ENCODE results near the gene NMNAT1.
"Not testable (repeated sequence)": the region's sequence is repeated elsewhere in the genome, so short reads cannot be mapped to it uniquely, and the experiment has no call there.

Gene NMNAT1

DNA sequence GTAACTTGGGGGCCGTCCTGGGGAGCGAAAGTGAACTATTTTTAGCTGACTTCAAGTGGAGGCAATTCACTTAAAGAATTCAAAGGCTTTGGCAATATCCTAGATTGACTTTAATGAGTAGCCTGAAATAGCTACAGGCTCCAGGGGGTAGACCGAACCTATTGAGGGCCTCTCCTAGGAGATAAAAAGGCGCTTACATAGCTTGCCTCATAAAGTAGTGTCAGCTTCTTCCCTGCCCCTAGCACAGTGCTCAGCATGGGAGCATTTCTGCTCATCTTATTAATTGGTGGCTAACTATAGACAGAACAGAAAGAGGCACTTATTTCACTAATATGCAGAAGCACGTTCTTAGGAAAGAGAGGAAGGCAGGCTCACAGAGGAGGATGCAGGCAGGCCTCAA is 20.9 kb upstream of the NMNAT1 start:
- no peak for DNase-seq

DNA sequence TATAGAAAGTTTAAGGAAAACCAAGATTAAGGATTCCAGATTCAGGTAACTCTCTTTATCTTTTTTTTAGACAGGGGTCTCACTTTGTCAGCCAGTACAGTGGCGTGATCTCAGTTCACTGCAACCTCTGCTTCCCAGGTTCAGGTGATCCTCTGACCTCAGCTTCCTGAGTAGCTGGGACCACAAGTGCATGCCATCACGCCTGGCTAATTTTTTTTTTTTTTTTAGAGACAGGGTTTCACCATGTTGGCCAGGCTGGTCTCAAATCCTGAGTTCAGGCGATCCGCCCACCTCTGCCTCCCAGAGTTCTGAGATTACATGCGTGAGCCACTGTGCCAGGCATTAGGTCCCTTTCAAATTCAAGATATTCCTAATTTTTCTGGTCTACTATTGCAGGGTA is 16.0 kb upstream of the NMNAT1 start:
- DNase-seq, result no peak

DNA sequence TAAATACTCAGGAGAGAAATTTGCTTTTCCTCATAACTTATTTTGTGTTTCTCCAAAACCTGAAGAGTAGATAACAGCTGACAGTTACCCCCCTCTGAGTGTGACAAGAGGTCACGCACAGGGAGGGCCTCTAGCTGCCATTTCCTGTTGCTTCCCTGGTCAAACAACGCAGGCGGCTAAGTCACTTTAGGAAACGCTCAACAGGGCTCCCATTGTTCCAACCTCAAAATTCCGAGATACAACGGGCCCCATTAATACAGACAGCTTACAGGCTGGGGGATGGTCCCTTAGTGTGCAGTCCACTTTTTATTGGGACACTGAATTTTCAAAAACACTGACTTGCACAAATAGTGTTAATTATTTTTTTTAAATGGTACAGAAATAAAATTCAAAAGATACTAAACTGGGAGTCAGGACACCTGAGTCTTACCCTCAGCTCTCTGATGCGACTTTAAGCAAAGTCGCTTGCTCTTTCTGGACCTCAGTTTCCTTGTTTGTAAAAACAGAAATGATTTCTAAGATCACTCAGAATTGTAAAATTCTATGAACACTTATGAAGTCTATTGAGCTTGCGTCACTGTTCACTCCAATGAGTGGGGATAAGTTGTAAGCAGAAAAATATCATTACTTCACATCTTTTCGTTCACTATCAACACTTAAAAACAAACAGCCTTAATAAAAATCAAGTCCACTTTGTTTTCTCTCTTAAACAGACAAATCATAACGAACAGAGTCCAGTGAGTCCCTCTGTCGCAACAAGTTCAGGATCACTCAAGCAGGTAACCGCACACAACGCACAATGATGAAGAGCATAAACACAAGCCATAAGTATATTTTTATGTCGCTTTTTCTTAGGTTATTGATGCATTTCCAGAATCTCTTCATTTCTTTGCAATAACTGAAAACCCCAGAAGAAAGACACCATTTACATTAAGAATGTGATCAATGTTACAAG is 13.6 kb upstream of the NMNAT1 start:
- DNase-seq, result no peak

DNA sequence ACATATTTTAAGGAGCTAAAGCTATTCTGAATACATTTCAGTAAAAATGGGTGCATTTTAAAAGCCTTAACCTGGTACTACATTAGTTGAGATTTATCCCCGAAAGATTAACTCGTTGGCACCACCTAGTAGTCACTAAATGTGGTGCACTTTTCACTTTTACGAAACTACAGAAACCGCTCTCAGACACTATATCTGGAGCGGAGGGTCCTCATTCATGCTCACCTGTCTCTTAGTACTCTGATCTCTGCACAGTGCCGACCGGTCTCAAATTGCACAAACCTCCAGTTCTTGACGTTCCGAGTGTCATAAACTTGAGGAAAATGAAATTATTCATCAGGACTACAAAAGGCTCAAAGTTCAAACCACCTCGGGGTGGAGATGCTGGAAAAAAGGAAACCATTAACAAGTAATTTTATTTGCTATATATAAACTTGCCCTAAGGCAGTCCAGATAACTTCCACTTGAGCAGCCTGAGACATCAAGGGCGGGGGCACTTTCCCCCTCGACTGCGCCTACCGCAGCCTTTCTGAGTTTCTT is 806 bp upstream of the NMNAT1 start:
- DNase-seq, result peak; percentile 17

DNA sequence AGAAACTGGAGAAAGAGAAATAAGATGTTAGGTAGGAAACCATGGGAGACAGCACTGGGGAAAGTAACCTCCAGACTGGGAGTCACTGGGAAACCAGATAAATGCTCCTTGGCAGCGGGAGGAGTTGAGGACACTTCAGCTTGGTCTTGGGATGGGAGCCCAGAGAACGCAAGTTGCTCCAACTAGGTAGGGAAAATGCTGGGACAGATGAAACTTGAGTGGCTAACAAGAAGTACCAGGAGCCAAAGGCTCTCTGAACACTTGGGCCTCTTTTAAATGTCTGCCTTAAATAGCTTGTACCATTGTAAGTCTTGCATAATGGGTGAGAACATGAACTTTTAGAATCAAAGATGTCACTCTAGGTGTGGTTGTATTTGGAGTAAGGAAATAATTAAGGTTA is 3.0 kb downstream of the NMNAT1 start:
- no peak for DNase-seq

DNA sequence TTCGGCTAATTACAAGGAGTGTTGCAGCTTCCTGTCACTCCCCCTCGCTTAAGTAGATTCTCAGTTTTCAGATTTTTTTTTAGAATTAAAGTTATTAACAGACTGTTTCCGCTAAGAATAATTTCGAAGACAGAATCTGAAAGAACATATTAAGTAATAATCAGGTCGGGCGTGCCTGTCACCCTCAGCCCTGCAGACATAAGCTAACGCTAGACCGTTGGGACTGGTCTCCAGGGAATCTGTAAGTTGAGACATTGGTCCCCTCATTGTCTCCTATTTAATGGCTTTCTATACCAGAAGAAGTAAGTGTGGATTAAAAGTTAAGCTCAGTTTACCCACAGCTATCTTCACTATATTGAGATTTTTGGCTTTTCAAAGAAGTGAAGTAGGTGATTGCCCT is 14.5 kb downstream of the NMNAT1 start:
- no peak for DNase-seq

DNA sequence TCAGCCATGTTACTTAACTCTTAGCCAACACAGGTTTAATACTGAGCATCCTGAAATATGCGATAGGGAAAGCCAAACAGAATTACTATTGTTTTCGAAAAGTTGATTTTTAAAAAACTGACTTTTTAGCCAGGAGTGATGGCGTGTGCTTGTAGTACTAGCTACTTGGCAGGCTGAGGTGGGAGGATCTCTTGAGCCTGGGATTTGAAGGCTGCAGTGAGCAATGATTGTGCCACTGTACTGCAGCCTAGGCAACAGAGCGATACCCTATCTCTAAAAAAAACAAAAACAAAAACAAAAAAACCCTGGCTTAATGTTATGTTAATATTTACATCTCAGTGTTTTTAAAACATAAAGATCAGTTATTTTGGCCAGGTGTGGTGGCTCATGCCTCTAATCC is 16.7 kb downstream of the NMNAT1 start:
- no peak for DNase-seq

DNA sequence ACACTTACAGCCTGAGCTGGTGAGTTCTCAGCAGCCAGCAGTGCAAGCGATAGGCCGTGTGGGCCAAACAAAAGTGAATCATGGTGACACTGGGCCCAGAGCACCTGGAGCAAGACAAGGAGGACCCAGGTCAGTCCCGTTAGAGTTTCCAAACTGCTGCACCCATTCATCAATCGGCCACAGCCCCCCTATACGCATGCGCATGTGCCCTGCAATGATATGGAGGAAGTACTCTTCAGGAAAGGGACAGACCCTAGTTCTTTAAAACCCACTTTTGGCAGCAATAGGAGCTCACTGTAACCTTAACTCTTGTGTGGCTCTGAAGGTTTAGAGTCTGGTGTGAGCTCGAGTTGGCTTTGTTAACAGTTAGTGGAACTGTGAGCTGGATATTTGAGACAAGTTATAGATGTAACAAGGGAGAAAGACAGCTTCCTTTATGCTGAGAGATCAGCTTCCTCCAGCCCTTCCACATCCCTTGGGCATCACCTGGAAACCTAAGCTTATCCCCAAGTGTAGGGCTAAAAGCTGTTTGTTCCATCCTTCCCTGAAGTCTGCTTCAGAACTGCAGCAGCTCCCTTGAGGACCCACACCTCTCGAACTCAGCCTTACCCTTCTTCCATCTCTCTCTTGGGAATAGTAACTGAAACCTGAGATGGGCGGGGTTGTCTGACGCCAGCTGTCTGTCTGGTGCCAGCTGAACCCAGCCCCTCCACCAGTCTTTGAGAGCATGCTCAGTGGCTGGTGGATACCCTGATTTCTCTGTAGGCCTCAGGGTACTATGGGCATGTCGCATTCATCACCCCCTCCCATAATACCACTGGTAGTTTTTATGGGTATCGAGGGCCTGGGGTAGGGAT is 17.7 kb downstream of the NMNAT1 start:
- peak; percentile 22 for DNase-seq

DNA sequence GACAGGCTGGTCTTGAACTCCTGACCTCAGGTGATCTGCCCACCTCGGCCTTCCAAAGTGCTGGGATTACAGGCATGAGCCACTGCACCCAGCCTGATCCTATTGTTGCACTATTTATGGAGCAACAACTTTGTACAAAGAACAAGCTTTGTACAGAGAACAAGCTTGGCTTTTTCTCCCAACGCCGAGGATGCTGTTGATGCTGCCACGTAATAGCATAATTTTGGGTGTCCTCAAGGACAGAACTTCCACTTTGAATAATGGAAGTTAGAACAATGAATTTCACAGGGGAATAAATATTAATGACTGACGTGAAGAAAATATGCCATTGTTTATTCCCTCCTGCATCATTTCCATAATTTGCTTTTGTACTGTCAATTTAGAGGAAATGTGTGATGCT is 41.0 kb downstream of the NMNAT1 start:
- no peak for DNase-seq

DNA sequence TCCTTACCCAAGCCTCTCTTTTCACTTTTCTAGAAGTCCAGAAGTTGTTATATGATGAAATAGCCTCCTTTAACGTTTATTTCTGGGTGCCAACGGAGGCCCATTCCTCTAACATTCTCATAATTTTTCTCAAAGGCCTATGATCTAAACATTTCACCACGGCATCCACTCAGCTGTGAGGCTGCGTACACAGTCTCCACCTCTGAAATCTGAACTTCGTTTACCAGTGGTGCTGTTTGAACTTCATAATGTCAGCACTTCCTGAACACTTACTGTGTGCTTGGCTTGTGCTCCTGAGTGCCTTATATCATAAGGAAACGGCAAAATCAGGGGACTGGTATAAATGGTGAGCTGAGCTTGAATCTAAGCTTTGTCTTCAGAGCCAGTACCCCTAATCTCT is 41.7 kb downstream of the NMNAT1 start:
- no peak for DNase-seq

DNA sequence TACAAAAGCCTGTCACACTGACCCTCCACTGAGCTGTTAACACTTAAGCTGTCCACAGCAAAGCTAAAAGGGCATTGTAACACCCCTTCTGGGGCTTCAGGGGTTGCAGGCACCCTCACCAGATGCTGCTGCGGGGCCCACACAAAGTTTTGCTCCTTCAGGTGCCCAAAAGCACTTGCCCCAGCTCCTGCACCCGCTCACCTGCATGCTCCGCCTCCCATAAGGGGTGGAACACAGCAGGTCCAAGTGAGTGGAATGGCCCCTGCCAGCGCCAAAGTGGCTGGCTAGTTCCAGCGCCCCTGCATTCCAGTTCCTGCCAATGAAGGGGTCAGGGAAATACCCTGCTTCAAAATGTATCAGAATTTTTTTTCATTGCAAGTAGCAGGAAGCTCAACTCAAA is 46.5 kb downstream of the NMNAT1 start:
- no peak for DNase-seq

DNA sequence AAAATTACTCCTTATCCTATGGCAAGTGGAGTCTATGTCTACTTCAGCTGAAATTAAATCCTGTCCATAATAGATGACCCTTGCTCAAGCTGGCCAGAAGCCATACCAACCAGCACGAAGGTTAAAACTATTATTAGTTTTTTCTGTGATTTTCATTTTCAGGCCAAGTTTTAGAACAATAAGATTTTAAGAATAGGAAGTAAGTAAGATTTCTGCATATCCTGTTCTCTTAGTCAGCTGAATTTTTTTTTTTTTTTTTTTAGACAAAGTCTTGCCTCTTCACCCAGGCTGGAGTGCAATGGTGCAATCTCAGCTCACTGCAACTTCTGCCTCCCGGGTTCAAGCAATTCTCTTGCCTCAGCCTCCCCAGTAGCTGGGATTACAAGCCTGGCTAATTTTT is 47.7 kb downstream of the NMNAT1 start:
- no peak for DNase-seq

DNA sequence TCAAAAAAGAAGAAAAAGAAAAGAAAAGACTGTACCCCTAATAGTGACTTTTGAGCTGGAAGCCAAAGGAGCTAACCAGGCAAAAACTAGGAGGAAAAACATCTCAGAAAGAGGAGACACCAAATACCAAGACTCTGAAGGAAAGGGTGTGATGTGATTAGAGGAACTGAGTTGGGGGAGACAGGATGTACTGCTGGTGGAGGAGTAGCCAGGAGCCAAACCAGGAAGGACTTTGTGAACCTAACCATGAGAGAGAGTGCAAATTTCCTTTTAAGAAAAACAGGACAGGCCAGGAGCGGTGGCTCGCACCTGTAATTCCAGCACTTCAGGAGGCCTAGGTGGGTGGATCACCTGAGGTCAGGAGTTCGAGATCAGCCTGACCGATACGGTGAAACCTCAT is 49.6 kb downstream of the NMNAT1 start:
- no peak for DNase-seq

DNA sequence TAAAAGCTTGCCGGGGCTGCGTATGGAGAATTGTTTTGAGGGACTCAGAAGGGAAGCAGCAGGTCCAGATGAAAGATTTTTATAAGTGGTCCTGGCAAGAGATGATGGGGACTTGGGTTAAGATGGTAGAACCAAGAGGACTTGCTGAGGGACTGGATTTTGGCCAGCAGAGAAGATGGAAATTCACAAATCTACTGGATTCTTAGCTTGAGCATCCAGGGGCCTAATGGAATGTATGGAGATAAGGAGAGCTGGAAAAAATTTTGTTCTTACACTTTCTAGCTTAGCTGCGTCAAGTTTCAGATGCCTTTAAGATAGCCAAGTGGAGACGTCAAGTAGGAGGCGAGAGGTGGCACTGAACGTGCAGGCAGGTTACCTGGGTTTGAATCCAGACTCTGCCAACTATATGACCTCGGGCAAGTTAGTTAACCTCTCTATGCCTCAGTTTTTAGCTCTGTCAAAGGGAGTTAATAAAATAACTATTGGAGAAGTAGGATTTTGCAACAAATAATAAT is 50.3 kb downstream of the NMNAT1 start:
- DNase-seq, result no peak

DNA sequence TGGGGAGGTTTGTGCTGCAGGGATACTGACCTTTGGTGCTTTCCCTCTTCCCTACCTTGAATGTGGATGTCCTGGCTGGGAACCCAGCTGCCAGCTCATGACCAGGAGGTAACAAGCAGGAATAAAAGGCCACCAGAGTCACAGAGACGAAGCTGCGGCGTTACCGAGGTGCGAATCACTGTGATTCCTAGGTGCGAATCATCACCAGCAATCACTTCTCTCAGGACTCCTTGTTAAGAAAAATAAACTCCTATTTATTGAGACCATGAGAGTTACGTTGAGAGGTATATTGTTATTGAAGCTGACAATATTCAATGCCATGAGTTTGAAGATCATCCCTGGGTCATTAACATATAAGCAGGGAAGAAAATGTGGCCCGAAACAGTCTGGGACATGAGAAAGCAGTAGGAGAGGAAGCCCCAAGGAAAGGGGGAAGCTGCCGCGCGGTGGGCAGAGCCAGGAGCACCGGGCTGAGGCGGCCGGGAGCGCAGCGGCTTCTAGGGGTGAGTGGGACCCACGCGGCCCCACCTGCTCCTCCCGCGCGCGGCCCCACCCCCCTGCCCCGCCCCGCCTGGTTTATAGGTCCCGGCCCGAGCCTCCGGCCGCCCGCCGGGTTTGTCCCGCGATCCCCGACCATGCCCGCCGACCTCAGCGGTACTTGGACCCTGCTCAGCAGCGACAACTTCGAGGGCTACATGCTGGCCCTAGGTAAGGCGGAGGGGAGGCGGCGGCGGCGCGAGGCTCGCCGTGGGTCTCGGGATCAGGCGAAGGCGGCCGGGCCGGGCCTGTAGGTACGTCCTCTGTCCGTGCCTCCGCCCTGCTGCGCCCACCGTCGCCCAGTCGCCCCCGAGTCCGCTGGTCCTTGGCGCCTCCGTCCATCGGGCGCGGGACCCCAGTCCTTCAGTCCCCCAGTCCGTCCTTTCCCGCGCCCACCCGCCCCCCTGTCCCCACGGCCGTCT is 53.6 kb downstream of the NMNAT1 start, which contains the start of gene RBP7:
TSS of gene RBP7 (plus strand) at position 605 of the 959 bp plus-strand sequence. CDS start at position 636, 31 bp downstream.
- no peak for DNase-seq

DNA sequence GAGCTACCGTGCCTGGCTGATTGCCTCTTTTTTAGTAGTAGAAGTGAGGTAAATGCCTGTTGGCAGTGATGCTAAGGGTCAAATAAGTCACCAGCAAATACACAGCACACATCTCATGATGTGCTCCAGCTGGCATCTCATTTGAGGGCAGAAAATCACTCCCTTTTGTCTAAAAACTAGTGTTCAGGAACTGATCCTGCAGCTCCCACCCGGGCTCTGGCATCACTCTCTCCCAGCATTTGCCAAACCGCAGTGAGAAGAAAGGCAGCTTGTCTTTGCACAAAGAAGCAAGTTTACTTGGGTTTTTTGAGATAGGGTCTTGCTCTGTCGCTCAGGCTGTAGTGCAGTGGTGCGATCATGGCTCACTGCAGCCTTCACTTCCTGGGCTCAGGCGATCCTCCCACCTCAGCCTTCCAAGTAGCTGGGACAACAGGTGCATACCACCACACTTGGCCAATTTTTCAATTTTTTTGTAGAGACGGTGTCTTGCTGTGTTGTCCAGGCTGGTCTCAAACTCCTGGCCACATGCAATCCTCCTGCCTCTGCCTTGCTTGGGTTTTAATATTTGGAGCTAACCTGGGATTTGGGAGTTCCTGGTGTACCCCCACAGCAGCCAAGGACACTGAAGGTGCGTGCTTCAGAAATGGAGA is 57.9 kb downstream of the NMNAT1 start:
- DNase-seq, result no peak

DNA sequence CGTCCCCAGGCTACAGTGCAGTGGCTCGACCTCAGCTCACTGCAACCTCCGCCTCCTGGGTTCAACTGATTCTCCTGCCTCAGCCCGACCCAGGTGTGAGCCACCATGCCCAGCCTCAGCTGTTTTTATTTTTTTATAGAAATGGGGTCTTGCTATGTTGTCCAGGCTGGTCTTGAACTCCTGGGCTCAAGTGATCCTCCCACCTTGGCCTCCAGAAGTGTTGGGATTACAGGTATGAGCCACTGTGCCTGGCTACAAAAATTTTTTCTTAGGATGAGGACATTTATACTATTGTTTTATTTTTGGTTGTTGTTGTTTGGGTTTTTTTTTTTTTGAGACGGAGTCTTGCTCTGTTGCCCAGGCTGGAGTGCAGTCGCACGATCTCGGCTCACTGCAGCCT is 62.0 kb downstream of the NMNAT1 start:
- DNase-seq, result not testable (repeated sequence)

DNA sequence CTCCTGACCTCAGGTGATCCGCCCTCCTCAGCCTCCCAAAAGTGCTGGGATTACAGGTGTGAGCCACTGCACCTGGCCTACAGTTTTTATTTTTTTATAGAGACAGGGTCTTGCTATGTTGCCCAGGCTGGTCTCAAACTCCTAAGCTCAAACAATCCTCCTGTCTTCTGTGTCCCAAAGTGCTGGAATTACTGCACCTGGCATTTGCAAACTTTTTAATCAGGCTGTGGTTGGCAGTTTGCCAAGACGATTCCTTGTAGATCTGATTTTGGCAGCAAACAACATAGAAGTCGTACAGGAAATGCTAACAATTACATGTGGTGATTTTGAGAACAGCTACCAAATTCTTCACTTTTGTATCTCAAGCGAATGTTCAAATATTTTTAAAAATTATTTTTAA is 63.9 kb downstream of the NMNAT1 start:
- DNase-seq, result no peak

DNA sequence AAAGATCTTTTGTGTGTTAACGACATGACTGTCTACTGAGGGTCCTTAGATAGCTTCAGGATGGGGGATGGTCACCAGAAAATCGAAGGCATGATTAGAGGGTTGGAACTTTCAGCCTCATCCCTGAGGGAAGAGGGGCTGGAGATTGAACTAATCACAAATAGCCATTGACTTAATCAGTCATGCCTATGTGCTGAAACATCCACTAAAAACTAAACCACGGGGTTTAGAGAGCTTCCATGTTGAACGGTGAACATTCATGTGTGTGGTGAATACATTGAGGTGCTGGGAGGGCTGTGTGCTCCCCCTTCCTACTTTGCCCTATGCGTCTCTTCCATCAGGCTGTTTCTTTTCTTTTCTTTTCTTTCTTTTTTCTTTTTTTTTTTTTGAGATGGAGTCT is 70.7 kb downstream of the NMNAT1 start:
- DNase-seq, result no peak

DNA sequence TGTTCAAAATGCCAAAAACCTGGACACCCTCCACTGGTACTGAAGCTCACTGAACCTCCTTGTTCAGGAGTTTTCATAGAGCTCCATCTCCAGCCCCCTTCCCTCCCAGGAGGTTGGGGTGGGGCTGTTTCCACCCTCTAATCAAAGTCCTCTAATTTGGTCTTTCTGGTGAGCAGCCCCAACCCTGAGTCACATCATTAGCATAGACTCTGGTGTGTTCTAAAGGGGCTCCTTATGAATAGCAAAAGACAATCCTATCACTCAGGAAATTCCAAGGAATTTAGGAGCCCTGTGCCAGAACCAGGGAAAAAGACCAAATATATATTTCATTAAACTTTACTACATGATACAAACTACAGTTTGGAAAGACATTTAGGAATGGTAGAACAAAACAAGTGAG is 76.3 kb downstream of the NMNAT1 start:
- no peak for DNase-seq

DNA sequence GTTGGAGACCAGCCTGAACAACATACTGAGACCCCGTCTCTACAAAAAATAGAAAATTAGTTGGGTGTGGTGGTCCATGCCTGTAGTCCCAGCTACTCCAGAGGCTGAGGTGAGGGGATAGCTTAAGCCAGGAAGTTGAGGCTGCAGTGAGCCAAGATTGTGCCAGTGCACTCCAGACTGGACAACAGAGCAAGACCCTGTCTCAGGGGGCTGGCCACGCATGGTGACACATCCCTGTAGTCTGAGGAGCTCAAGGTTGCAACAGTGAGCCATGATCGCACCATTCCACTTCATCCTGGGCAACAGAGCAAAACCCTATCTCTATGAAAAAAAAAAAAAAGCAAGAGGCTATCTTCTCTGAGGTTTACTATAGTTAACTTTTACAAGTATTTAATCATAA is 76.8 kb downstream of the NMNAT1 start:
- DNase-seq, result no peak

DNA sequence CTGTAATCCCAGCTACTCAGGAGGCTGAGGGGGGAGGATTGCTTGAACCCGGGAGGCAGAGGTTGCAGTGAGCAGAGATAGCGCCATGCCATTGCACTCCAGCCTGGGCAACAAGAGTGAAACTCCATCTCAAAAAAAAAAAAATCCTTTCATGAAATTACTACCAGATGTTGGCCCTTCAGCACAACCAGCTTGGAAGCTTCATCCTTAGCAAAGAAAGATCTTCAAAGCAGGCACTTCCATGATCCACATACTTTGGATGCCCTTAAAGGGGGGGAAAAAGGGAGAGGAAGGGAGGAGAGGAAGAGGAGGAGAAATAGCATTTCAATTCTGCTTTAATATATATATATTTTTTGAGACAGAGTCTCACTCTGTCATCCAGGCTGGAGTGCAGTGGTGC is 77.4 kb downstream of the NMNAT1 start:
- not testable (repeated sequence) for DNase-seq
